Activated CD4-positive, alpha-beta T cell treated with anti-CD3 and anti-CD28 coated beads, Interleukin-2, amount 50 U/mL, for 4 hours (primary cell): ENCODE measurements around the gene LRRC63.
"Not testable (repeated sequence)": the region's sequence is repeated elsewhere in the genome, so short reads cannot be mapped to it uniquely, and the experiment has no call there.

Experiments used
- DNase-seq, 2 experiments: peaks; one replicate each; pipeline ENCODE4 v3.0.0-alpha.2; 2020

Gene LRRC63, protein sequence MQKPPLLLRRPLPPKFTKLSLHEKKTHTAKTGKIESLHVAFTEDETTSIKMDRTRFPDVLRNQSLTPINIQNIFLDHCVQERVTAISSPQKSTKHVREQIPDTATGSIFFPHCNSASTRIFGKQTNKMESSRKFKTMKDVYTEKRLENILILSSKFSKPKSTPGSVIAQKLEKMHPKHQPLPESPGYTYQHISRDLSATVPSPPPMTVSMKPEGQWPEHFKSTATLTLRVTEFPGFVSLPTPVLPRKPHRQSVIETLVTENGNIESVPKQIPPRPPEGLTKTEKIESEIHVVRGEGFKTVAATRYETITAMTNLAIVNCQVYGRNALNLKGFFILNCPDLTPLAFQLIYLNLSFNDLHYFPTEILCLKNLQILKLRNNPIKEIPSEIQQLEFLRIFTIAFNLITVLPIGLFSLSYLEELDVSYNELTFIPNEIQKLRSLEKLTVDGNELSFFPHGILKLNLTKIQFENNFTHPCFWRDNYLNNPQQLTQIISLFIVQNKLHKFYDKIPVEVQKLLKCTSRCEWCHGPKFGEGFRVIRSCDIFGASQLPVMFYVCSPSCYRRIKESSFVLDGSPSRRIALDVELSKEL

DNA sequence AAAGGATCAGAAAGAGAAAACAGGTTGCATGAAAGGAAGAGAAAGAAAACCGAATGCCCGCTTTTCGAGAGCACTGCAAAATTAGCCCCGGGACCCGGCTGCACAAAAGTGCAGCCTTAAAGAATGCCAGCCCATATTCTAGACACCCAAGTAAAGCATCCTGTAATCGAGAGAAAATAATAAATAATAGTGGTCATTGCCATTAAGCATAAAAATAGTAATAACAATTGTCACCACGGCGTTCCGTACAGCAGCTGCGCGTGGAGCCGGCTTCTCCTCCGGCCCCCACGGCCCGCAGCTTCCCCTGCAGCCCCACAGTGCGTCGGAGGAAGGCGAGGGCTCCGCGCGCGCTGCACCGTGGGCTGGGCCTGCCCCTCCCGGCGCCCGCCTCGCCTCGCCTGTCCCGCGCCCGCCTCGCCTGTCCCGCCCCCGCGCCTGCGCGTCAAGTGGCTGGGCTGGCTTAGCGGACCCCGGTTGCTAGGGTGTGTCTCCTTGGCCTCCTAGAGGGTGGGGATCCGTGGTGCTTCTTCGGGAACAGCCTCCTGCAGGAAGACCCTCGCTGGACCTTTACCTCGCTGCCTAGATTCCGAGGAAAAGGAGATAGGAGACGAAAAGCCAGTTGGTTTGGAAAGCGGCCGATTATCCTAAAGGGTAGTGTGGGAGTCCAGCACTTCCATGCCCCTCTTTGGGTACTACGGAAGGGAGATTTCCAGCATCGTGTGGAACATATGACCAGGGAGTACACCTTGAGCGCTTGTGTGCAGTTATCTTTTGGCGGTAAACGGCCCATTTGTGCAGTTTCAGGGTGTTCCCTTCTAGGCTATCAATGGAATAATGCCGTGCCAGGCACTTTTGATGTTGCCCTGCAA is at the start of gene LRRC63:
LRRC63 (plus strand) TSS at position 446 of the 869 bp plus-strand sequence. CDS start 1,107 bp downstream, outside the sequence.
- peak; percentile 66 to 72 for DNase-seq

DNA sequence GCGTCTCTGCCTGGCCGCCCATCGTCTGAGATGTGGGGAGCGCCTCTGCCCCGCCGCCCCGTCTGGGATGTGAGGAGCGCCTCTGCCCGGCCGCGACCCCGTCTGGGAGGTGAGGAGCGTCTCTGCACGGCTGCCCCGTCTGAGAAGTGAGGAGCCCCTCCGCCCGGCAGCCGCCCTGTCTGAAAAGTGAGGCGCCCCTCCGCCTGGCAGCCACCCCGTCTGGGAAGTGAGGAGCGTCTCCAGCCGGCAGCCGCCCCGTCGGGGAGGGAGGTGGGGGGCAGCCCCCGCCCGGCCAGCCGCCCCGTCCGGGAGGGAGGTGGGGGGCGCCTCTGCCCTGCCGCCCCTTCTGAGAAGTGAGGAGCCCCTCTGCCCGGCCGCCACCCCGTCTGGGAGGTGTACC is 49.0 kb upstream of the LRRC63 start:
- not testable (repeated sequence) for DNase-seq

DNA sequence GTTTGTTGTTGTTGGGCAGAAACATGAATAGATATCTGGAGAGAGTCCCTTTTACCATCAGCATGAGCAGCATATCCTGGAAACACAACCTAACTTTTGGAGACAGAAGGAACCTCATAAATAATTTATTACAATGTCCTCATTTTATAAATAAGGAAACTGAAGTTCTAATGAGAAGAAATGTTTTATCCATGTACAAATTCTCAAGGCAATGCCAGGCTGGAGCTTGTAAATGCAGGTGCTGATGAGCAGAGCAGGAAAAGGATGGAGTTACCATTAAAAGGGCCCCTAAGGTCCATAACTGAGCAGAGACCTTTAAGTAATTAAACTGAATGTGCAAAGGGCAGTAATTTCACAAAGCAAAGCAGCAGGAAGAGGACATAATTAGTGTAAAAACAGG is 47.1 kb upstream of the LRRC63 start:
- DNase-seq = no peak

DNA sequence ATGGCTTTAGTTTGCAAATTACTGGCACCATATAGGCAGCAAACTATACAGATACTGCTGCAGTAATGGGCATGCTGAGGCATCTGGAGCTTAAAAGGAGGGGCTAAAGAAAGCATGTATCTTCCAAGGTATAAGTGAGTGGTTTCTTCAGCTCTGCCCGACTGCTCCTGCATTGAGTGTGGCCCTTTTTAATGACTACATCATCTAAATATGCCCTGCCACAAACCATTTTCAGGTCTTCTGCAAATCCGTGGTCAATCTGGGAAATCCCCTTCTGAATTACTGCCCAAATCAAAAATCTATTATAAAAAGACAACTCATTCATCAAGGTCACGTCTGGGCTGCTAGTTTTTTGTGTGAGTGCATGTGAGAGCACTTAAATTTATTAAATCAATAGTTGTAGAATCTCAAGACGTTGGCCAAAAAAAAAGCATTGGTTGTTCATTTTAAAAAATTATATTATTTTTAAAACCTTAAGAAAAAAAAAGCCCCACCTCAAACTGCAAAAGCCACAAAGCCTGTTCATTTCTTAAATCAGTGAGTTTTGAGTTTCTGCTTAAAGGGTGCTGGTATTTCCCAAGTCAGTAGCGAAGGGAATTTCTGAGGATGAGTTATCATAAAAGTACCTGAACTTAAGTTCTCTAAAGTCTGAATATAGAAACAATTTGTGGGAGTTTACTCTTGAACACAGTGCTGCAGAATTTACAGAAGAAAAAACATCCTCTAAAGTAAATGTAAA is 46.1 kb upstream of the LRRC63 start:
- DNase-seq = no peak

DNA sequence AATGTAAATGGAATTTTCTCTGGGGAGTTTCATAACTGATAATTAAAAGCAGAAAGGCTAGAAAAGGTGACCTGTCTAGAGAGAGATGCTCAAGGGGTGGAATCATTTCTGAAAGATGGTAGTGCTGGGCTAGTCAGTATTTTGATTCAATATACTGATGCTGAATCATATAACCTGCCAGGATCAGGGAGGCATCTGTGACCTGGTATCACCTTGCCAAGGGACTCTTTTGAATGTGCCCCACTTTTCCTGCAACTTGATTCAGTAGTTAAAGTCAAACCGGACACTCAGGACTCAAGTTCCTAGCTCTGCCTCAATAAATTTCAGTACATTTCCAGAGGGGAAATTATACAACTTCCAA is 45.5 kb upstream of the LRRC63 start:
- DNase-seq = no peak

DNA sequence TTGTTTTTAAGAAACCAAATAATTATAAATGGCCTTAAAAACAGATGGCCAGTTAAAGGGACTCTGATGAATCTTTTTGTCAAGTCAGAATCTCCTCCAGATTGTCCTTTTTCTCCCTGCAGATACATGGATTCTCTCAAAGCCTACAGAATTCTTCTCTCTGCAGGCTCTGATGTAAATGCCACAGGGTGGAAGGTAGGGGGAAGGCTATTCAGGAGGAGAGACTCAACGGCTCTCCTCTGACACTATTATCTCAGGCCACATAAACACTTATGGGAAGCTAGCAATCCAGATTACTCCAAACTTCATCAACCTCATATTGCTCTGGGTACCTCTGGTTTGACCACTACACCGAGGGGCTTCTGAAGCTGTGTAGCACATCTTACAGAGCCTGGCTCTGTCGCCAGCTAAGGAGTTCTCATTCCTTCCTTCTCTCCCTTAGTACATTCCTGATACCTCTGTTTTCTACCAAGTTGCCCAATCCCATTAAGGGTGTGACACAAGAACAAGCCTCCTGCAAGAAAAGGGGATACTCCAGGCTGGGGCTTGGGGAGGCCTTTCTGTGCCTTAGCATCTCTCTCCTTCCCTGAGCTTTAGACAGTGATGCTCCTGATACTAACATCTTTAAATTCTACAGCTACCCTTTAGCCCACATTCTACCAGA is 44.6 kb upstream of the LRRC63 start:
- no peak for DNase-seq

DNA sequence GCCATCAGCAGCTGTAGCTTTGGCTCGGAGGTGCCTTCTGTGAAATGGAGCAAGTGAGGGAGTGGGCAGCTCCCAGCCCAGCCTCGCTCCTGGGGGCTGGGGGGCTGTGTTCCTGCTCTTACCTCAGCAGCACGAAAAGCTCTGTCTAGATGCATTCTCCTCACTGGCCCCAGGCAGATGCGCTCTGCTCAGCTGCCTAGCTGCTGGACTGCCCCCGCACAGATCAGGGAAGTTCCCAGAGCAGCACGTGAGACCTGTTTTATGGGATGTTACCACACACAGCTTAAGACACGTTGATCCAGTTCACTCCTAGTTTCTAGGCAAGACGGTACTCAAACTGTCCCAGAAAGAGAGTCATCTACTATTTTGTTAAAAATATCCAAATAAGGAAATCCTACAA is 43.4 kb upstream of the LRRC63 start:
- DNase-seq = peak; percentile 26 to 41

DNA sequence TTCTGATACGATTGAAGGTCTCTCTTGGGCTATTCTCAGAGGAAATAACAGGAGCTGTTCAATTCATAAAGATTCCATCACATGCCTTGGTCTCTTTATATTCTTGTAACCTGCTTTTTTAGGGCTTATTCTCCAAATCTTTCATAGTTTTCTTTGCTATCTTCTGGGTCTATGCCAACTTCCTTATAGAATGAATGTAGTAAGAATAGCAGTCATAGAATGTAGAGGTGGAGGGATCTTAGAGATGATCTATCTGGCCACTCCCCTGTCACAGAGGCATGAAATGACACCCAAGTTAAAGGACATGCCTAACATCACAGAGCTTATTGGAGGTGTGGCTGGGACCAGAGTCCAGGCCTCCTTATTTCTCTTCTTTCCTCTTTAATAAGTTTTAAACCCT is 42.9 kb upstream of the LRRC63 start:
- DNase-seq = no peak

DNA sequence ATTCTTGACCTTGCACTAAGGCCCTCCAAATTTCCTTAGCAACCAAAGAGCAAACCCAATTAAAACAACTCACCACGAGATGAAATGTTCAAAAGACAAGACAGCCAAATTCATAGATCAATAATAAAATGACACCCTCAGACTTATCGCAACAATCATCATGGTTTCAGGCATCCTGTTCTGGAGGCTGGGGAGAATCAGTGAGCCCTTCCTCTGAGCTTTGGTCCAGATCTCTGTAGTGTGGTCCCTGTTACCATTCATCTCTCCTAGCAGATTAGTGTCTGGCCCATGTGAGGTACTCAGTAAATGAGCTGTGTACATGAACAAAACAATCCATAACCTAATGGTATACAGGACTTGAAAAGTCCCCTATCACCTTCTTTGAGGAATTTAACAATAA is 42.0 kb upstream of the LRRC63 start:
- DNase-seq = no peak

DNA sequence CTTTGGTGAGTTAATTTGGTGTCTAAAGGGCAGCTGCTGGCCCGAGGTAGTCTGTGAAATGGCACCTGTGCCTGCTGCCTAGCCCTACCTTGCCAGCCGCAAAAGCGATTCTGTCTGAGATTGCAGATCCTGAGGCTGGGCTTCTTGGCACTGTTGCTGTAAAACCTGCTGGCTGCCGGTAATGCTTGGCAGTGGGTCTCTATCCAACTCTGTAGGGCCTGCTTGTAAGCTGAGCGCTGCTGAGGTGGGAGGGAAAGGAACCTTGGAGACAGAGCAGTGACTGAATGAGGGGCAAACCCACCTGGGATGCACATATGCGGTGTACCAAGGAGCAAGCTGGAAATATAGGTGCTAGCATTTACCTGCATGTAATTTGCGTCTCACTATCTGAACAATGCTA is 41.5 kb upstream of the LRRC63 start:
- no peak for DNase-seq

DNA sequence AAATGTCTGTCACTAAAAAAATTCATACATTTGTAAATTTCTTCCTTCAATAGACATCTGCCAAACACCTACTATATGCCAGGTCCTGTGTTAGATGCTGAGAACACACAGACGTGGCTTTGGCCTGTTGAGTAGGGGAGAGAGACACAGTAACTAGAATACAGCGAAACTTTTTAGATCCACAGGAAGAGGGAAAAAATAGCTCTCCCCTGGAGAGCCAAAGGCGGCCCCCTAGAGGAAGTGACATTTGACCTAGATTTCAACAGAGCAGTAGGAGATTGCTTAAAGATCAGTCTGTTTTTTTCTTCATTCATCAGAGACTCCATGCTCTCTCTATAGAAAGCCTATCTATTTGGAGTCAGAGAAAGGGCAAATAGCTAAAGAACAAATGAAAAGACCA is 41.0 kb upstream of the LRRC63 start:
- DNase-seq = no peak

DNA sequence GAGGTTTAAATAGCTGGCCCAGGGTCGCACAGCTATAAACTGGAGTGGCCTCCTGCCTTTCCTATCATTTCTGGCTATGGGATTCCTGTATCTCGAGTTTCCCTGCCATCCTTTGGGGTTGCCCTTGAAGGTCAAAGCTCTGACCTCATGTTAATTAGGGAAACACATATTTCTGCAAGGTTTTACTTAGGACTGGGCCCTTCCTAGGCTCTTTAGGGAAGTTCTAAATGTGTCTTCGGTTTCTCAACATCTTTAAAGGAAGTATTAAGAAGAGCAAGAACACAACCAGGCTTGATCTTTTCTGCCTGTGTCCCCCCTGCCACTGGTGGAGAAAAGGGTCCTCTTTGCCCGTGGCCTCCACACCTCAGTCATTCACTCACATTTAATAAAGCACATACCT is 40.5 kb upstream of the LRRC63 start:
- DNase-seq = no peak

DNA sequence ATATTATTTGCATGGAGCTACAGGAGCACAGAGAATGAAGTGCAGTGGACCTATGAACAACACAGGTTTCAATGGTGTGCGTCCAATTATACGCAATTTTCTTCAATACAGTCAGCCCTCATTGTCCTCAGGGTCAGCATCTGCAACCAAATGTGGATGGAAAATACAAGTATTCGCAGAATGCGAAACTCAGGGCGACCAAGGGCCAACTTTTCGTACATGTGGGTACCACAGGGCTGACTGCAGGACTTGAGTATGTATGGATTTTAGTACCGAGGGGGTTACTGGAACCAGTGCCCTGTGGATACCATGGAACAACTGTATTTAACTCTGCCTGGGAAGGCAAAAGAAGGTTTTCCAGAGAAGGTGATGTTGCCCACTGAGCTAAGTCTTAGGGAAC is 40.0 kb upstream of the LRRC63 start:
- DNase-seq = no peak

DNA sequence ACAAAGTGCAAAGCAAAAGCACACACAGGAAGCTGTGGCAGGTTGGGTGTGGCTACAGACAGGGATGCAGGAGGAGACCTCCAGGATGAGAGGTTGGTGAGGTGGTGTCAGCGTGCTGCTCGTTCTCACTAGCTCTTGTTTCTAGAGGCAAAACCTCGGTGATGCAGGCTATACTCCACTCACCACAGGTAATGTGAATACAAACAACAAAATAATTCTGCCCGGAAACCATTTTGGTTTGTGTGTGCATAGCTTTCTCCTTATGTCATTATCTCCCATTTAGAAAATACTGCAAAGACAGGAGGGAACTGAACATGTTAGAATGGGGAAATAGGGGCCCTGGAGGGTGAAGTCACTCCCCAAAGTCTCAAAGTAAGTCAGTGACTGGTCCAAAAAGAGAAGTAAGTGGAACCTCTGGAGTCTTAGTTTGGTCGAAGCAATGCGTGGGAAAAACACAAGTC is 39.2 kb upstream of the LRRC63 start:
- peak in 1 of 2 experiments; percentile 15 for DNase-seq

DNA sequence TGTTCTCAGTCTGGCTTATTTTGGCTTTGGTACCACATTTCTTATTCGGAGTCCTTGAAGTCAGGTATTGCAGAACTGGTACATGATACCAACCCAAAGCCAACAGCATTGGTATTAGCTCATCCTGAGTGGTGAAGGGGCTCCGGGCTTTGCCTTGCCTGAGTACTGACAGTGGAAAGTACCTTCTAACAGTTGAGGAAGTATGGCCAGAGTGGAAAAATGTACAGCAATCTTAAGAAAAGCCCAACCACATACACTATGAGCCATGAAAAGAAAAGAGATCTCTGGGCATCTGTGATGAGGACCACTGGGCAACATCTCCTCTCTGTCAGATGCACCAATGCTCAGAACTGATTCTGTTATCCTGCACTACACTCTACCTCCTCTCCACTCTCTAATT is 38.1 kb upstream of the LRRC63 start:
- DNase-seq = no peak

DNA sequence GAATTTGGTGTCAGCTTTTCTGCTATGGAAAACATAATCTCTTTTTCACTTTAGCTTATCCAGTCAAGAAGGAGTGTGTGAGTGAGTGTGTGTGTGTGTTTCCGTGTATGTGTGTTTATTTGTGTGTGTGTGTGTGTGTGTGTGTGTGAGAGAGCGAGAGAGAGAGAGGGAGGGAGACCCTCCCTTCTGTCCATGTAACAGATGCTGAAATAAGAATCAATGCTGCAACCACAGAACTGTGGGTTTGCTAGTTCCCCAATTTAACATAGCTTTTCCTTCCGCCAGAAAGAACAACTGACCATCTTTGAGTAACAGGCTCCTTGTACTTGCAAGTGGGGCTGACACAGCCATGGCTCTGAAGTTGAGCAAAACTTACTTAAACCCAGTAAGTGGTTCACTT is 35.0 kb upstream of the LRRC63 start:
- no peak for DNase-seq

DNA sequence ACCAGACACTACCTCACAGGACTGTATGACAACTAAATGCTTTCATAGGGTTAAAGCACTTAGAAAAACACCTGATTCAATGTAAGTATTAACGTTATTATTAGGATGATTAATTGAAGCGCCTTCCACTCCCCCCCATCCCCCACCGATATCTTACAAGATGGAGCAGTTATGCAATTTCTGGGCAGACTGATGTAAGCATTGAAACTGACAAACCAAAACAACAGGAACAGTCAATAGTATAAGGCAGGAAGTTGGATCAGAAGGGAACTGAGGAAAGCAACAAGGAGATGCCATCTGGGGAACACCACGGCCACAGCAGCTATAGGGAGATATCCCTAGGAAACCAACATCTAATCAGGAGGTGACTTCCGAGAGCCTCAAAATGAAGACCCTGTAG is 33.6 kb upstream of the LRRC63 start:
- no peak for DNase-seq

DNA sequence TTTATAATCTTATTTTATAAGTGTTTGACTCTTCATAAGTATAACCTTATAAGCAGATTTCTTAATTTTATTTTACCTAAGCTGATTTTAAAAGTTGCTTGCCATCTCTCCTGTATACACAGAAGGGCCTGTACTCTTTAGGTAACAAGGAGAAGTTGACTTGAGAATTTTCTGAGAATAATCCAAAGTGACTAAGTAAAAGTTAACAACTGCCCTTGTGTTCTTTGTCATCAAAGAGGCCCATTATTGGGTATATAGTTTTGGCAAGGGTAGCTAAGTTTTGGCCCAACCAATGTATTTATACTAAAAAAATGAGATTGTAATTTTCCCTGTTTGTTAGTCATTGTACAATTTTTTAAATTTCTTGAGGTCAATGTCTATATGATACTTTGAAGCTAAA is 32.9 kb upstream of the LRRC63 start:
- DNase-seq = no peak

DNA sequence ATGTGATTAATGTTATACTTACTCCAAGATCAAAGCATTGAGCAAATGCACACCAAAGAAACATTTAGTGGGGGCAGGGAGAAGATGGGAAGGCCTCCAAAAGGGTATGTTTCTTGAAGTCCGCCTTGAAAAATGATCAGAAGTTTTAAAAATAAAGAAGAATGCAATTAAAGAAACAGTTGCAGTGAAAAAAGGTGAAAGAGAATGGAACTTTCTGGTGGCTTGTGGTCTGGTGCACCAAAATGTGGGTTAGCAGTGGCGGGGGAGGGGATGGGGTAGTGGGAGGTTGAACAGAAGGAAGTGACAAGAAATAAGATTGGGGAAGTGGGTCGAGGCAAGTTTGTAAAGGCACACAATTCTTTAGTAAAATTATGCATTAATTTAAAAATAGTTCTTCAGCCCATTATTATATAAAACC is 32.2 kb upstream of the LRRC63 start:
- peak; percentile 78 for DNase-seq

DNA sequence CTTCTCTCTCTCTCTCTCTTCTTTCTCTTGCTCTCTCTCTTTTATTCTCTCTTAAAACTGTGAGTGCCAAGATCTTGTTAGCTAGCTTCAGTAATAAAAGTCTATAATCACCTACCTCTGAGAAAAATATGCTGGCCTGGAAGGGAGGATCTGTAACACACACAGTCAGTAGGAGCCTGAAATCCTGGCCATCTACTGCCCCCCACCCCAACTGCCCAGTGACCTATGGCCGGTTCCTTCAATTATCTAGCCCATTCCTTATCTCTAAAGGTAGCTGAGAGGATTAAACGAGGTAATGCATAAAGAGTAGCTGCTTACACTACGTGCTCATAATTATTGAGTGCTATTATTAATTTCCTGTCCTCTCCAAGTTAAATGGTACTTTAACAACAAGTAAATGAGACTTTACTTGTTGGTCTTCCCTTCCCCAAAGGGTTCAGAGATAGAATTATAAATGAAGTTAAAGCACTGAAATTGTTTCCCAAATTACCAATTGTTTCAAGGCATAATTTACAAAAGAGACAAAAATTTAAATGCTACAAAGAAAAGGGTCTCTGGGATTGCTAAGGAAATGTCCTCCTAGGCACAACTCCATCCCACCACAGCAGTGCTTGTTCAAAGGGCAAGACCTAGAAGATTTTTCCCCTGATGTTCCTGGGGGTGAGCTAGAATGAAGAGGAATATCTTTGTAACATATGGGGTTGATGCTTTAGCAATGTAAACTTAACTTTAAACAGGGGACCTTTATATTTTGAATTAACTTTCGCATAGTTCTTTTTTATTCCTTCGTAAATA is 31.6 kb upstream of the LRRC63 start:
- no peak for DNase-seq

DNA sequence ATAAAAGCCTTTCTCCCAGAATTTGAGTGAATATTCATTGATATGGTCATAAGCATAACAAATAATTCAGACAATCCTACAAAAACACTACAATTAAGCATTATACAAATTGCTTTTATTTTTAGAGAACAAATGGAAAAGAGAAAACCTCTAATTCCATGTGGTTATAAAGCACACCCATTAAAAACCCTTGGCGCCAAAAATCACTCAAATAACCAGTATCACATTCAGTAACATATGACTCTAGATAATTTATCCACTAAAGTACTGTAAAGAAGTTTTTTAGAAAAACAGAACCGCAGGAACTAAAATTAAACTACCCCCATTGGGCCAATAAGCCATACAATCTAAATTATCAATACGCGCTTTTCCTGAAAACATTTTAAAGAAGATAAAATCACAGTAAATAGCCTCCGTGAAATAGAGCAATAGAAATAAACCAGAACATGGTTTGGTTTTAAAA is 30.3 kb upstream of the LRRC63 start:
- DNase-seq = no peak
